ENCODE data around the gene LCT. TPM values are rescaled to one million over a fixed set of nuclear protein-coding genes. Genes with fewer than 3 reads are reported as not detected.

Gene LCT
- total and polyA plus RNA-seq, 2 of the 13 experiments (the other 11 are each of a cell fraction or from before 2014, with no cell fraction given): not detected

DNA sequence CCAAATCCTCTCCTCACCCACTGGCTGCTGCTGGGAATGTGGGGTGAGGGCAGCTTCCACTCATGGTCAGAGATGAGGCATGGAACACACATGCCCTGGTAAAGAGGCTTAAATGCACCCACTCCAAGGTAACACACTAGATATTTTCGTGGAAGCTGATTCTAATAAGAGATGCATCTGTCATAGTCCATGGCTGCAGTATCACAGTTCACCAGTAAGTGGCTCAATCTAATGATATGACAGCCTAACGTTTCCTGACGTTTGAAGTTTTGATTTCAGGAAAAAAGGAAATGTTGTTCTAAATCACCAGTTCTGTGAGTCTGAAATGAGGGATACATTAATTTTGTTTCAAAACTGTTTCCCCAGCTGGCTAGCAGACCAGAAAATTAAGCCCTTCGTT lies 38.2 kb downstream of the LCT start:
- Histone ChIP-seq H2AFZ (ENCODE audit: low read length) (no peak overlapping the region), H3K9ac (ENCODE audit: insufficient read depth, low read depth, low read length) (no peak overlapping the region), H3K4me1 (ENCODE audit: insufficient read depth, low read length) (no peaks in the 10 kb centered on the region), H3K27ac (ENCODE audit: extremely low read length, insufficient read depth, low read length) (no peak overlapping the region), H4K20me1 (ENCODE audit: insufficient read depth, low read length) (no peaks in the 10 kb centered on the region), H3K27me3 (ENCODE audit: control insufficient read depth in 1 of 2, insufficient read depth in 2 of 2, low read length in 2 of 2) (no peaks in the 10 kb centered on the region), H3K79me2 (ENCODE audit: insufficient read depth, low read length) (no peaks in the 10 kb centered on the region), H3K4me2 (ENCODE audit: low read depth, low read length) (no peak overlapping the region), H3K4me3 (replicated peaks in 1 of 3; ENCODE audit: insufficient read depth in 1 of 3, low read depth in 2 of 3, low read length in 3 of 3) (no peak overlapping the region), H3K36me3 (replicated peaks in 1 of 2; ENCODE audit: control insufficient read depth in 1 of 2, insufficient read depth in 2 of 2, low read length in 2 of 2) (no peaks in the 10 kb centered on the region), H3K9me3 (ENCODE audit: low read length) (peaks cover 30% of the 10 kb centered on the region)
- BruUV-seq (replicated peaks): no TSS peak
- in situ Hi-C loops (cut with HindIII; ENCODE audit: extremely low pct_ligation_motif_present, low pct_unique_long_range_greater_than_20kb): loop anchor here (10.0 kb wide), 1 partner anchor 804 kb away; no protein-coding TSS in a partner anchor
- peak; percentile 57 for ATAC-seq
- DNase-seq (ENCODE audit: low spot score): no peak
- ChIA-PET CTCF (ENCODE audit: low intra/inter-chr PET ratio, low total read pairs) (interaction anchor here (1.4 kb wide), 1 partner anchor 810 kb away, joined by 3 read pairs; no protein-coding TSS in a partner anchor), POLR2A (no interaction called here)
- intact Hi-C loops (cut with micrococcal nuclease; ENCODE audit: unreplicated experiment): no loop called here
- FAIRE-seq: no peak
- no peak for TF ChIP-seq KDM4B (CRISPR knock-in tag; IDR thresholded peaks at IDR 0.05)
- TF ChIP-seq, protein P1, sequence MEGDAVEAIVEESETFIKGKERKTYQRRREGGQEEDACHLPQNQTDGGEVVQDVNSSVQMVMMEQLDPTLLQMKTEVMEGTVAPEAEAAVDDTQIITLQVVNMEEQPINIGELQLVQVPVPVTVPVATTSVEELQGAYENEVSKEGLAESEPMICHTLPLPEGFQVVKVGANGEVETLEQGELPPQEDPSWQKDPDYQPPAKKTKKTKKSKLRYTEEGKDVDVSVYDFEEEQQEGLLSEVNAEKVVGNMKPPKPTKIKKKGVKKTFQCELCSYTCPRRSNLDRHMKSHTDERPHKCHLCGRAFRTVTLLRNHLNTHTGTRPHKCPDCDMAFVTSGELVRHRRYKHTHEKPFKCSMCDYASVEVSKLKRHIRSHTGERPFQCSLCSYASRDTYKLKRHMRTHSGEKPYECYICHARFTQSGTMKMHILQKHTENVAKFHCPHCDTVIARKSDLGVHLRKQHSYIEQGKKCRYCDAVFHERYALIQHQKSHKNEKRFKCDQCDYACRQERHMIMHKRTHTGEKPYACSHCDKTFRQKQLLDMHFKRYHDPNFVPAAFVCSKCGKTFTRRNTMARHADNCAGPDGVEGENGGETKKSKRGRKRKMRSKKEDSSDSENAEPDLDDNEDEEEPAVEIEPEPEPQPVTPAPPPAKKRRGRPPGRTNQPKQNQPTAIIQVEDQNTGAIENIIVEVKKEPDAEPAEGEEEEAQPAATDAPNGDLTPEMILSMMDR (CRISPR knock-in tag; IDR thresholded peaks at IDR 0.05): 0 out of 2 replicates have a peak, but pooled peaks have one; percentile 7
- 11% methylated on average over 4 of the region's 4 CpGs for WGBS (ENCODE audit: low lambda C conversion rate)

DNA sequence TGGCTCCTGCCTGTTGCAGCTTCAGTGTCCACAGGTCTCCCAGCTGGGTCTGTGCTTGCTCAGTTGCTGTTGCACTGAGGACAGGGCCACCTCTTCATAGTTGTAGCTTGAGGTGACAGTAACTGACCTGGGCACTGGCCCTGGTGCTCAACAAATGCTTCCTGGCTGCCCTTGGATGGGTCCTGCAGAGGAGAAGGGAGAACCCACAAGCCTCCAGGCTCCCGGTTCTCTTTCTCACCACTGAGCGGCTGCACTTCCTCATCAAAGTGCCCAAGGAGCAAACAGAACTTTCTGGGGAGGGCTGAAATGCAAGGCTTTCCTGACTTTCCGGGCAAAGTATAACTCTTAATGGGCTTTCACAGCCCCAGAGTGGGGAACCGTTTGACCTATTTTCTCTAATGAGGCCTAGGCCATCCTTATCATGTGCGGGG lies 38.7 kb downstream of the LCT start:
- intact Hi-C loops (cut with micrococcal nuclease; ENCODE audit: unreplicated experiment): no loop called here
- in situ Hi-C loops (cut with HindIII; ENCODE audit: extremely low pct_ligation_motif_present, low pct_unique_long_range_greater_than_20kb): loop anchor here (10.0 kb wide), 1 partner anchor 803 kb away; no protein-coding TSS in a partner anchor
- H3K36me3 ChIP-seq (replicated peaks in 1 of 2; ENCODE audit: control insufficient read depth in 1 of 2, insufficient read depth in 2 of 2, low read length in 2 of 2): no peaks in the 10 kb centered on the region
- CTCF ChIA-PET (ENCODE audit: low intra/inter-chr PET ratio, low total read pairs): interaction anchor here (1.4 to 1.8 kb wide), 2 partner anchors 809 kb away, joined by 3 to 13 read pairs; no protein-coding TSS in a partner anchor
- peaks cover 30% of the 10 kb centered on the region for H3K9me3 ChIP-seq (ENCODE audit: low read length)
- H3K4me1 ChIP-seq (ENCODE audit: insufficient read depth, low read length): no peaks in the 10 kb centered on the region
- H3K27ac ChIP-seq (ENCODE audit: extremely low read length, insufficient read depth, low read length): no peak overlapping the region
- ATAC-seq: peak; percentile 18
- TF ChIP-seq XRCC5 (optimal IDR thresholded peaks at IDR 0.05; ENCODE audit: low read length) (peak; percentile 15), PHB2 (IDR thresholded peaks at IDR 0.05; ENCODE audit: partially characterized antibody) (no peak), KDM3A (CRISPR knock-in tag; IDR thresholded peaks at IDR 0.05; ENCODE audit: low read depth) (no peak), BORCS8-MEF2B (CRISPR knock-in tag; IDR thresholded peaks at IDR 0.05) (no peak)
- TF ChIP-seq, protein P2, sequence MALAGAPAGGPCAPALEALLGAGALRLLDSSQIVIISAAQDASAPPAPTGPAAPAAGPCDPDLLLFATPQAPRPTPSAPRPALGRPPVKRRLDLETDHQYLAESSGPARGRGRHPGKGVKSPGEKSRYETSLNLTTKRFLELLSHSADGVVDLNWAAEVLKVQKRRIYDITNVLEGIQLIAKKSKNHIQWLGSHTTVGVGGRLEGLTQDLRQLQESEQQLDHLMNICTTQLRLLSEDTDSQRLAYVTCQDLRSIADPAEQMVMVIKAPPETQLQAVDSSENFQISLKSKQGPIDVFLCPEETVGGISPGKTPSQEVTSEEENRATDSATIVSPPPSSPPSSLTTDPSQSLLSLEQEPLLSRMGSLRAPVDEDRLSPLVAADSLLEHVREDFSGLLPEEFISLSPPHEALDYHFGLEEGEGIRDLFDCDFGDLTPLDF (CRISPR knock-in tag; IDR thresholded peaks at IDR 0.05): no peak
- H3K9ac ChIP-seq (ENCODE audit: insufficient read depth, low read depth, low read length): no peak overlapping the region
- no peak overlapping the region for H3K4me3 ChIP-seq (replicated peaks in 1 of 3; ENCODE audit: insufficient read depth in 1 of 3, low read depth in 2 of 3, low read length in 3 of 3)
- no peaks in the 10 kb centered on the region for H4K20me1 ChIP-seq (ENCODE audit: insufficient read depth, low read length)
- 58% methylated on average over 4 of the region's 5 CpGs for WGBS (ENCODE audit: low lambda C conversion rate)
- H2AFZ ChIP-seq (ENCODE audit: low read length): no peak overlapping the region
- H3K4me2 ChIP-seq (ENCODE audit: low read depth, low read length): no peak overlapping the region
- H3K79me2 ChIP-seq (ENCODE audit: insufficient read depth, low read length): no peaks in the 10 kb centered on the region
- POLR2A ChIA-PET: no interaction called here
- no peak for FAIRE-seq
- no peaks in the 10 kb centered on the region for H3K27me3 ChIP-seq (ENCODE audit: control insufficient read depth in 1 of 2, insufficient read depth in 2 of 2, low read length in 2 of 2)
- no peak for DNase-seq (ENCODE audit: low spot score)
- BruUV-seq (replicated peaks): no TSS peak

All from HepG2 (cell line).